Measurements from ENCODE around the gene P2RX3. TPM values are rescaled to one million over a fixed set of nuclear protein-coding genes. Genes with fewer than 3 reads are reported as not detected.

Gene P2RX3
- total and polyA plus RNA-seq, 10 of the 15 experiments (the other 5 are each of a cell fraction or from before 2014, with no cell fraction given) = 0.05 to 0.12 TPM; not detected in 8

GRCh38 chr11:57348636-57349313 lies 10.6 kb downstream of the P2RX3 start:
- Histone ChIP-seq H3K9me3 (replicated peaks; ENCODE audit: control insufficient read depth, insufficient read depth, low read length) (no peaks in the 10 kb centered on the region; the same call in 2 of the 3 replicates), H3K36me3 (ENCODE audit: control insufficient read depth in 2 of 2, insufficient read depth in 2 of 2, low read length in 1 of 2) (no peaks in the 10 kb centered on the region), H3K9ac (ENCODE audit: control insufficient read depth, insufficient read depth, low read length) (no peak overlapping the region), H3K27me3 (replicated peaks in 1 of 2; ENCODE audit: control insufficient read depth in 2 of 2, insufficient read depth in 2 of 2, low read length in 1 of 2) (peaks cover 0 to 4% of the 10 kb centered on the region in 2 experiments; a peak in 1 of 4 replicates), H3K79me2 (ENCODE audit: control insufficient read depth, insufficient read depth, low read length) (no peaks in the 10 kb centered on the region), H3K4me2 (ENCODE audit: control insufficient read depth, insufficient read depth) (no peak overlapping the region), H2AFZ (ENCODE audit: control insufficient read depth, low read depth, low read length) (no peak overlapping the region), H4K20me1 (ENCODE audit: control insufficient read depth, insufficient read depth) (no peaks in the 10 kb centered on the region), H3K4me3 (no peak overlapping the region), H3K4me1 (ENCODE audit: control insufficient read depth, insufficient read depth, low read length) (no peaks in the 10 kb centered on the region; the same call in 1 of the 2 replicates), H3K27ac (ENCODE audit: control insufficient read depth, insufficient read depth) (no peak overlapping the region)
- SMC1A ChIA-PET (ENCODE audit: uncharacterized antibody, unreplicated experiment) = interaction anchor here (1.2 to 1.7 kb wide), 2 partner anchors 9 to 350 kb away, joined by 3 to 4 read pairs; no protein-coding TSS in a partner anchor
- 28% methylated on average over 14 of the region's 14 CpGs for WGBS (ENCODE audit: insufficient coverage, insufficient replicate concordance, low lambda C conversion rate, missing lambda C conversion rate)
- ATAC-seq (no peak), FAIRE-seq (no peak), DNase-seq (ENCODE audit: low read depth, low spot score) (no peak)
- TF ChIP-seq USF1 (IDR thresholded peaks at IDR 0.05; ENCODE audit: borderline replicate concordance, extremely low read length, insufficient read depth, low read depth, low read length) (no peak), SUZ12 (IDR thresholded peaks at IDR 0.05; ENCODE audit: unreplicated experiment) (no peak), IKZF1 (conservative IDR thresholded peaks at IDR 0.05) (no peak), NFYA (IDR thresholded peaks at IDR 0.05; ENCODE audit: borderline replicate concordance, low read depth, low read length) (no peak), GABPA (IDR thresholded peaks at IDR 0.05; ENCODE audit: low read depth) (no peak), SMAD1 (IDR thresholded peaks at IDR 0.05; ENCODE audit: low read depth, partially characterized antibody) (no peak), USF2 (IDR thresholded peaks at IDR 0.05; ENCODE audit: borderline replicate concordance, low read depth, low read length) (no peak)
- POLR2A ChIA-PET = no interaction called here
- CTCF ChIA-PET = interaction anchor here (0.9 to 3.4 kb wide), 9 partner anchors 11 to 508 kb away, joined by 3 to 15 read pairs (median 4); partner anchors contain the start of gene P2RX3
- intact Hi-C loops (cut with micrococcal nuclease; ENCODE audit: unreplicated experiment) (loop anchor here (10.0 kb wide), 1 partner anchor 1156 kb away; the partner anchor contains the start of gene OR5B21), in situ Hi-C loops (cut with MboI) (loop anchor here (5.0 to 25.0 kb wide), 5 partner anchors 134 to 1239 kb away; partner anchors contain the start of genes LPXN, OR5B21, TIMM10 and ZFP91)
- RAD21 ChIA-PET (ENCODE audit: unreplicated experiment) = interaction anchor here (0.6 kb wide), 1 partner anchor 105 kb away, joined by 3 read pairs; no protein-coding TSS in a partner anchor
- no TSS peak for BruUV-seq (replicated peaks)
